HG03571 (cell line): Measurements from ENCODE around the gene ASB10.

Experiments
- ATAC-seq: cut with Tn5 transposase; IDR thresholded peaks from one replicate; pipeline ENCODE4 v1.9.1; 2021; ENCODE audit not compliant: unreplicated experiment

The ASB10 gene

GRCh38 chr7:151188252-151188542, 1.1 kb upstream of the ASB10 start:
- ATAC-seq, result no peak

DNA sequence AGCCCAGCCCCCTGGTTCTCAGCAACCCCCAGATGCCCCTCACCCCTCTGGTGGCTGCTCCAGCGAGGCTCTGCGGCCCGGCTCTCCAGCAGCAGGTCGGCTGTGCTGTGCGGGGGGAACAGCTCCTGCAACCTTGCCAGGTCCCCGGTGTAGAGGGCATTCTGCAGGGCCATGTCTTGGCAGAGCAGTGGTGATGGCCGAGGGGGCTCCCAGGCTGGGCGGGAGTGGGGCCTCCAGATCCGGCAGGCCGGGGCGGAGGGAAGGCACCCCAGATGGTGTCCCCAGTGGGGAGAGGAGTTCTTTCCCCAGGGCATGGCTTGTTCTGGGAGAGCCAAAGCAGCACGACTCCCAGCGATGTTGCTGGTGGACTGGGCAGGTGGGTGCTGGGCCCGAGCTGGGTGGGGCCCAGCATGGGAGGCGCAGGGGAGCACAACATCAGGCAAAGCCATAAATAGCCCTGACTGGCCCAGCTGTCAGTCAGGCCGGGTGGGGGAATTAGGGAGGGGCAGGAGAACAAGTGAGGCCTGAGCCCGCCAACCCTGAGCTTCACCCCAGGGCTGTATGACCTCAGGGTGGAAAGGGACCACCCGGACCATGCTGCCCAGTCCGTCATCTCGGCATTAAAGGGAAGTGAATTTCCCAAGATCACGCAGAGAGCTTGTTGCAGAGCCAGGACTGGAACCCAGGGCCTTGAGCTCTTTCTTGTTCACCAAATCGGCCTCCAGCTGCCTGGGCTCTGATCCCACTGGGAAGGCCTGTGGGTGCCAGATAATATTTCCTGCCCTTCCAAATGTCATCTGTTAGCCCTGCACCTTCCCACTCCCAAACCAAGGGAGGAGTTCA, 580 bp upstream of the ASB10 start:
- ATAC-seq, result no peak

- ATAC-seq, result no peak
Observed at GRCh38 chr7:151185762-151186639, 1.0 kb downstream of the ASB10 start.

DNA sequence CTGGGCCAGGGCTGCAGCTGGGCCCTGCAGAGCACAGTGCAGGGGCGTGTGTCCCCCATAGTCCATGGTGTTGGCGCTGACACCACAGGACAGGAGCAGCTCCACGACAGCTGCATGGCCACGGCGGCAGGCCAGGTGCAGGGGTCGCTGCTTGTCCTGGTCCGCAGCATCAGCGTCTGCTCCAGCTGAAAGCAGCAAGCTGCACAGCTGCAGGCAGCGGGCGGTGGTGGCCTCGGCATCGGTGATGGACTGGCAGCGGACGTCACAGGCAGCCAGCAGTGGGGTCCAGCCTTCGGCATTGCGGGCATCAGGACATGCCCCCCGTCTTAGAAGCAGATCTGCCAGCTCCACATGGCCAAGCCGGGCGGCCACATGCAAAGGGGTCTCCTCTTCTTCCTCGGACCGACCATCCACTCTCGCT, 6.0 kb downstream of the ASB10 start:
- ATAC-seq, result no peak

DNA sequence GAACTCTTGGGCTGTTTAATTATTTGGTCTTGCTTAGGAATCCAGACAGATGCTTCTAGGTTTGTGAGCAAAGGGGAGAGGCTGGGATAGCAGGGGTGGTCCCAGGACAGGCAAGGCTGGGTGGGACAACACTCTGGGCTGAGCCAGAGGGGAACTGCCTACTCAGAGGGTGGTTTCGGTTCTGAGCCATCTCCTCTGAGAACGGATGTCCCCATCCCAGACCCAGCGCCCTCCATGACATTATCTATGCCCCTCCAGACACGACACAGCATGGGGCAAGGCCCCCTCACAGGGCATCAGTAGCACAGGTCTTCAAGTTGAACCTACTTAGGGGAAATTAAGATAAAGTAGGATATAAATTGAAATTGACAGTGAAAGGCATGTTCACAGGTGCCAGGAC, 7.1 kb downstream of the ASB10 start:
- no peak for ATAC-seq

- no peak for ATAC-seq
Observed at GRCh38 chr7:151179287-151179860, 7.7 kb downstream of the ASB10 start.

DNA sequence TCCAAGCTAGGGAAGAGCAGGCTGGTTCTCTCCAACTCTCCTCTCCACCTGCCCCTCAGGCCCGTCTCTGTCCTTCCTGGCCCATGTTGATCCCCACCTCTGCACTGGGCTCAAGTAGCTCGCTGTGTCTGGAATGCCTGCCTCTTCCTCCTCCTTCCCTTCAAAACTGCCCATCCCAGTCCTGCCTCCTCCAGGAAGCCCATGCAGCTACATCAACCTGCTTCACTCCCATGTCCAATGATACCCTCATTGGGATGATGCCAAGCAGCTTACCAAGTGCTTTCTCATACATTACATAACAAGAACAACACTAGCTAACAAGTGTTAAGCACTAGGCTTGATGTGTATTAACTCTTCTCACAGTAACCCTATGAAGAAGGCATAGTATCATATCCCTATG, 8.2 kb downstream of the ASB10 start:
- ATAC-seq, result no peak

DNA sequence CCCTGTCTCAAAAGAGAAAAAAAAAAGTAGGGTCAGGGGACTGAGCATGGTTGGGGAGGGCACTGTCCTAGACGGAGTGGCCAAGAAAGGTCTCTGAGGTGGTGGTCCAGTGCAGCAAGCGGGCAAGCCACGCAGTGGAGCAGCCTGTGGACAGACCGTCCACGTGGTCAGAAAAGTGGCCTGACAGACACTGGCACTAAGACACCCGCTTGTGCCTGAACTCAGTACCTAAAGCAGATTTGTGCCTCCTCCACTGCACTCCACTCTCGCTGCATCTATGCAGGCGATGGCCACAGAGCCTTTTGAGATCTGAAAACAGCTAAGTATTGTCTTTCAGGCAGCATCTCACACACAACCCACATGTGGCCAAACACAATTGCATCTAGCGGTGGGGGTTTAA, 8.8 kb downstream of the ASB10 start:
- ATAC-seq, result no peak

- ATAC-seq, result no peak
Observed at GRCh38 chr7:151177310-151177709, 9.7 kb downstream of the ASB10 start.

DNA sequence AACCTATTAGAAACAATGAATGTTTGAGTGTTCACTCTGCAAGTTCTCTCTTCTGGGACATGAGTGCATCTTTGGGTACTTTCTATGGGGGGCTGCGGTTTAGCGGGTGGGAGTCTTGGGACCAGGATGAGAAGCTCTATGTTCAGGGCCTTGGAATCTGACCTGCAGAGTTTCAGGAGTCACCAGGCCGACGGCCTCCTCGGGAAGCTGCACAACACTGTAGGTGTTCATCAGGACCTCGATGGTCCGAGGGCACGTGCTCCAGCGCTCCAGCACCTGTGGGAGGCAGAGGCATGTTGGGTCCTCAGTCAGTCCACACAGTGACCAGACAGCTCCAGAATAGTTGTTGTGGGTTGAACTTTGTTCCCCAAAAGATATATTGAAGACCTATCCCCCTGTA, 10.6 kb downstream of the ASB10 start:
- ATAC-seq, result no peak

DNA sequence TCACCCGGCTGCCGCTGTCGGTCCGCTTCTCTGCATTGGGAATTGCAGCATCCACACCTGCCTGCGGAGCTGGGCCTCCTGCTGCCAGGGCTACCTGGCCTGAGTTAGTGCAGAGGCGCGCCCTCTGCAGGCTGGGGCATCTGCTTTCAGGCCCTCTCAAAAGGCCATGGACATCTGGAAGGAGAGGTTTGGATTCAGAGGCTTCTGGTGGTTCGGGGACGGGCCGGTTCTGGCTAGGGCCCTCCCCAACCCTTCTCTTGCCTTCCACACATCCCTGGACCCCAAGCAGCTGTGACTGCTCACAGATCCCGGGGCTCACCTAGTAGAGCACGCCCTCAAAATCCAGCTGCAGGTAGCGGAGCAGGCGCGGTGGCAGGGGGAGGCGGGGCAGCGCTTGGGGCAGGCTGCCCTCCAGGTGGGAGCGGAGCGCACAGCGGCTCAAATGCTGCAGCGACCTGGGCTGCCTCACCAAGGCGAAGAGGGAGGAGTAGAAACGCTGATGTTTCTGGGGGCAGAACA, 11.2 kb downstream of the ASB10 start:
- ATAC-seq, result no peak

DNA sequence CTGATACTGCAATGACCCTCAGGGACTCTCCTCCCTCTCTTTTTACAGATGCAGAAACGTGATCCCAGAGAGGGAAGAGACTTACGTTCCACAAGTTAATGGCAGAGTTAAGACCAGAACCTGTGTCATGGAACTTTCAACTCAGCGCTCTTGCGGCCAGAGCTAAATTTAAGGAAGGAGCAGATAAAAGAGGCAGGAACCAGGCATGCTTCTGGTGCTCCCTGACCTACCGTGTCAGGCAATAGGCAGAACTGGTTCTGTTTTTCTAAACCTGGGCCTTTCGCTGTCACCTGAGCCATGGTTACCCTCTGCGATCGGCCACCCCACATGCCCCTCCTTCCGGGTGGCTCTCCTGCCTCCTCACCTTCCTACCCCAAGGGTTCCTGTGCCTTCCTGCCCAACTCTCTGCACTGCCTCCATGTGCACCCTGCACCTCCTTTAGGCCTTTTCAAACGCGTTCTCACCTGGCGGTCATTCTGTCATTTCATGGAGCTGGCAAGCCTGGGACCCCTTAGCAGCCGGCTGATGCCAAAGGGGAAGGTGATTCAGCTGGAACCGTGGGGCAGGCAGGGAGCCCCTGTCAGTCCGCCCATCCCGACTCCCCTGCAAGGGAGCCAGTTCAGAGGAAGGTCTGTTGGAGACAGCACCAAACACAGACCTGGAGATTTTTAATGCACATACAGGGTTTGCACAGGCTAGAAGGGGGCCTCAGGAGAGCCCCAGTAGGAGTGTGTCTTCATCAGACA, 11.8 kb downstream of the ASB10 start:
- ATAC-seq, result no peak

DNA sequence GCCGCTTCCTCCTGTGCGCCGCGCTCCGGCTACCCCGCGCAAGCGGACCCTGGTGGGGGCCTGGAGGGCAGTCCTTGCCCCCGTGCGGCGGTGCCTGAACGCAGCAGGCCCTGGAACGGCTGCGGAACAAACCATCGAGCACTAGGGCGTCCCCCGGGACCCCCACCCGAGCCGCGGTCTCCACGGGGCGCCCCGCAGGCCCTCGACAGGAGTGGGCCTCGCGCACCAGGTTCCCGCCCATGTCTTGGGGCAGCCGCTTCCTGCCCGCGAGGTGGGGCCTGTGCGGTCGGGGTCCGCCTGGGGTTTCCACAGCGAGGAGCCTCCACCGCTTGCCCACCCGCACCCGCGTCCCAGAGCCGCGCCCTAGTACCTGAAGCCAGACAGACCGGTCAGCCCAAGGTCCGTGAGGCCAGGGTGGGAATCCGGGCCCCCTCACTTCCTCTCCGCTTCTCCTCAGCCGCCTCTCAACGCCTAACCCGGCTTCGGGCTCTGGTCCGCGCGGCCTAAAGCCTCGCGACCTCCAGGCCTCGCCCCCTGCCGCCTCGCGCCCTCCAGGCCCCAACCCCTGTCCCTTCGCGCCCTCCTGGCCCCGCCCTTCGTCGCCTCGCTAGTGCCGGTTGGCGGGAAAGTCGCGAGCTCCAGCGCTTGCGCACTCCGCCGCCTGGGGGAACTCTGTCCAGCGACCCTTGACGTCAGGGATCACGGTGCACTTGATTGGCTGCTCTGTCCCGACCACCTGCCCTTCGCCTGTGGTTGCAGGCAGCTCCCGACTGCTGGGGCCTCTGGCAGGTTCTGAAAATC, 12.6 kb downstream of the ASB10 start:
- no peak for ATAC-seq

GRCh38 chr7:151173386-151174245, 13.4 kb downstream of the ASB10 start:
- ATAC-seq, result no peak

GRCh38 chr7:151172273-151173141, 14.5 kb downstream of the ASB10 start:
- no peak for ATAC-seq

DNA sequence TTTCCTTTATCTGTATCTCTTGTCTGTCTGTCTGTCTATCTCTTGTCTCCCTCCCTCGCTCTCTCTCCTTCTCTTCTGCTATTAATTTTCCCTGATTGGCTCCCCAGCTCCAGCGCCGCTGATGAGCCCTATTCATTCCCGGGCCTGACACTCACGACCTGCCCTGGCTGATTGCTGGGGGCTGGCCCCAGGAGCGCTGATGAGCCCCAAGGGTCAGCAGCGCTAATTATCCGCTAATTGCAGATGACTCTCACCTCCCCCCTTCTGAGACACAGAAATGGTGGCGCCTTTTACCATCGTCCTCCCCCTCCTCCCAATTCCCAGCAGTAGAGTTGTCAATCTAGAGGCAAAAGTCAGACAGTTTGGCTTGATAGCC, 18.3 kb downstream of the ASB10 start:
- no peak for ATAC-seq

- ATAC-seq, result no peak
Observed at GRCh38 chr7:151168003-151168786, 18.9 kb downstream of the ASB10 start.
